SU-DHL-6 (cell line): ENCODE measurements around the gene ING4.

Experiments
- H2AFZ ChIP-seq: fragments of 200-600 bp; sonication (generic); 2 replicates; pipeline ENCODE4 v1.6.1; 2014; ENCODE audit warnings: low read depth, mild to moderate bottlenecking, moderate library complexity, mixed read lengths, antibody characterized with exemption, low read length; ENCODE audit not compliant: severe bottlenecking
- H3F3A ChIP-seq: fragments of 200-600 bp; shearing (Covaris generic); 2 replicates; pipeline ENCODE4 v1.6.0; 2016; ENCODE audit warnings: antibody characterized with exemption, mild to moderate bottlenecking; ENCODE audit not compliant: insufficient read depth
- H3K27ac ChIP-seq: fragments of 200-600 bp; sonication (generic); 2 replicates; pipeline ENCODE4 v1.5.1; 2016; ENCODE audit warnings: low read depth, mild to moderate bottlenecking, low read length, moderate library complexity, mixed read lengths
- H3K27me3 ChIP-seq: fragments of 200-600 bp; sonication (generic), shearing (Covaris generic); 2 replicates; pipeline ENCODE4 v1.6.0; 2014; ENCODE audit warnings: mild to moderate bottlenecking, low read length
- H3K36me3 ChIP-seq: fragments of 200-600 bp; sonication (generic); 2 replicates; pipeline ENCODE4 v1.6.1; 2014; ENCODE audit warnings: mild to moderate bottlenecking, low read length, mixed read lengths
- H3K4me2 ChIP-seq: fragments of 300-600, 200-600 bp; shearing (Covaris generic), sonication (generic); 2 replicates; pipeline ENCODE4 v1.6.0; 2014; ENCODE audit warnings: low read length, low read depth, mild to moderate bottlenecking; ENCODE audit not compliant: poor library complexity, severe bottlenecking
- H3K4me3 ChIP-seq: fragments of 200-600 bp; sonication (generic); 2 replicates; pipeline ENCODE4 v1.5.1; 2014; ENCODE audit warnings: antibody characterized with exemption, low read length, mild to moderate bottlenecking, mixed read lengths; ENCODE audit not compliant: insufficient read depth, poor library complexity, severe bottlenecking
- H3K79me2 ChIP-seq: fragments of 200-600 bp; sonication (generic); 2 replicates; pipeline ENCODE4 v1.6.1; 2014; ENCODE audit warnings: mild to moderate bottlenecking, low read length, moderate library complexity; ENCODE audit not compliant: insufficient read depth
- H3K9ac ChIP-seq: fragments of 200-600 bp; sonication (generic); 2 replicates; pipeline ENCODE4 v1.7.0; 2014; ENCODE audit warnings: mild to moderate bottlenecking, low read length
- H3K9me2 ChIP-seq: fragments of 200-600 bp; sonication (generic); replicated peaks from 2 replicates; pipeline ENCODE4 v1.6.1; 2014; ENCODE audit warnings: low read length; ENCODE audit not compliant: insufficient read depth
- H3K9me3 ChIP-seq: fragments of 200-600 bp; sonication (generic); 2 replicates; pipeline ENCODE4 v1.6.1; 2014; ENCODE audit warnings: low read length, mixed read lengths; ENCODE audit not compliant: insufficient read depth
- H4K20me1 ChIP-seq: fragments of 200-600 bp; sonication (generic); 2 replicates; pipeline ENCODE4 v1.6.1; 2014; ENCODE audit warnings: low read depth, mild to moderate bottlenecking, antibody characterized with exemption, low read length, moderate library complexity, mixed read lengths
- EZH2phosphoT487 ChIP-seq: fragments of 200-600 bp; sonication (generic), shearing (Covaris generic); conservative IDR thresholded peaks from 2 replicates; pipeline ENCODE4 v1.6.1; 2018; ENCODE audit warnings: mild to moderate bottlenecking, antibody characterized with exemption, low read length, moderate library complexity, mixed read lengths
- TF ChIP-seq, protein P1 (sequence below): fragments of 200-600 bp; sonication (generic); IDR thresholded peaks from one replicate; pipeline ENCODE4 v1.5.1; 2017; ENCODE audit warnings: antibody characterized with exemption, mild to moderate bottlenecking, low read length, moderate library complexity; ENCODE audit not compliant: insufficient read depth, poor library complexity, severe bottlenecking

The ING4 gene

DNA sequence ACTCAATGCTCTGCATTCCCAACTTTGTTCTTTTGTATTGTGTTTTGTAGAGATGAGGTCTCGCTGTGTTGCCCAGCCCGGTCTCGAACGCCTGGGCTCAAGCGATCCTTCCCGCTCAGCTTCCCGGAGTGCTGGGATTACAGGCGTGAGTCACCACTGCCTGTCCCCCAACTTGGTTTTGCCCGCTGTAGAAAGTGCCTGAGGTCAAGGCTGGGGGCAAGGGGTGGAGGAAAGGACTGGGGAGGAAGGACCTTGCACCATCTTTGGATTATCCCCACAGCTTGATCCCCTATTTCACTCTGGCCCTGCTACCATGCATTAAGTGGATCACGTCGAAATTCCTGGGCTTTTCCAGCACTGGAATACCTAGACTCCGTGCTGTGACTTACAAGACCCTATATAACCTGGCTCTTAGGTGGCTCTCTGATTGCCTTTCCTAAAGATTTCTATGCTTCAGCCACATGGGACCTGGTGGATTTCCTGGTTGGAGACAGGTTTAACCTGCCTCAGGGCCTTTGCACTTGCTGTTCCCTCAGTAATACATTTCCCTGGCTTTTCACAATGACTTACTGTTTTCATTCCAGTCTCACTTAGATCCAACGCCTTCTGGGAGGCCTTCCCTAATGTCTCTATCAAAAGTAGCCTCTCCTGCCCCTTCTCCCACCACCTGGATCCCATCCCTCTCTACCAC lies 38.3 kb upstream of the ING4 start:
- Histone ChIP-seq H3K36me3 (no peaks in the 10 kb centered on the region), H3K27me3 (no peaks in the 10 kb centered on the region), H3K79me2 (no peaks in the 10 kb centered on the region), H2AFZ (no peak overlapping the region), H3F3A (no peaks in the 10 kb centered on the region), H3K9ac (no peak overlapping the region), H3K9me3 (no peaks in the 10 kb centered on the region), H3K4me3 (no peak overlapping the region), H3K9me2 (no peaks in the 10 kb centered on the region), H4K20me1 (no peaks in the 10 kb centered on the region), H3K27ac (no peak overlapping the region), H3K4me2 (no peak overlapping the region)
- TF ChIP-seq, protein P1, sequence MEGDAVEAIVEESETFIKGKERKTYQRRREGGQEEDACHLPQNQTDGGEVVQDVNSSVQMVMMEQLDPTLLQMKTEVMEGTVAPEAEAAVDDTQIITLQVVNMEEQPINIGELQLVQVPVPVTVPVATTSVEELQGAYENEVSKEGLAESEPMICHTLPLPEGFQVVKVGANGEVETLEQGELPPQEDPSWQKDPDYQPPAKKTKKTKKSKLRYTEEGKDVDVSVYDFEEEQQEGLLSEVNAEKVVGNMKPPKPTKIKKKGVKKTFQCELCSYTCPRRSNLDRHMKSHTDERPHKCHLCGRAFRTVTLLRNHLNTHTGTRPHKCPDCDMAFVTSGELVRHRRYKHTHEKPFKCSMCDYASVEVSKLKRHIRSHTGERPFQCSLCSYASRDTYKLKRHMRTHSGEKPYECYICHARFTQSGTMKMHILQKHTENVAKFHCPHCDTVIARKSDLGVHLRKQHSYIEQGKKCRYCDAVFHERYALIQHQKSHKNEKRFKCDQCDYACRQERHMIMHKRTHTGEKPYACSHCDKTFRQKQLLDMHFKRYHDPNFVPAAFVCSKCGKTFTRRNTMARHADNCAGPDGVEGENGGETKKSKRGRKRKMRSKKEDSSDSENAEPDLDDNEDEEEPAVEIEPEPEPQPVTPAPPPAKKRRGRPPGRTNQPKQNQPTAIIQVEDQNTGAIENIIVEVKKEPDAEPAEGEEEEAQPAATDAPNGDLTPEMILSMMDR, result no peak
- no peak for TF ChIP-seq EZH2phosphoT487

DNA sequence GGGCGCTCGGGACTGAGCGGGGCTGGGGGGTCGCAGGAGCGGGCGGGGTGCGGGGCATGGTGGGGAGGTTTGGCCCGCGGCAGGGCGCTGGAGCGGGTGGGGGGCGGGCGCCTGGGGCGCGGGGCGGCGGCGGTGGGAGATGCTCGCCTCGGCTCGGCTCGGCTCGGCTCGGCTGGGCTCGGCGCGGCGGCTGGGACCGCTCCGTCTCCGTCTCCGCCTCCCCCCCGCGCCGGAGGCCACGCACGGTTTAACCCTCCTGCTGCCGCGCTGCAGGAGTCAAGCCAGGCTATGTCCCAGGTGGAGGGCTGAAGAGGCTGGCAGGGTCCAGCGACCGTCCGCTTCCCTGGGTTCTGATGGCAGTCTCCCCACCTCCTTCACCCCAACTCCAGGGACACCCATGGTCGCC lies 37.7 kb upstream of the ING4 start, which contains the start of gene PIANP:
Gene PIANP, minus strand, starts transcription at position 170 of the 406 bp plus-strand sequence. CDS start 2,754 bp downstream, outside the sequence.
- H4K20me1 ChIP-seq, result no peaks in the 10 kb centered on the region
- H3K9me3 ChIP-seq, result no peaks in the 10 kb centered on the region
- H3K9ac ChIP-seq, result no peak within 1 kb of the TSS
- no peak within 1 kb of the TSS for H2AFZ ChIP-seq
- H3K4me3 ChIP-seq, result no peak within 1 kb of the TSS
- no peaks in the 10 kb centered on the region for H3K79me2 ChIP-seq
- no peak within 1 kb of the TSS for H3K4me2 ChIP-seq
- no peak within 1 kb of the TSS for H3K27ac ChIP-seq
- H3F3A ChIP-seq, result no peaks in the 10 kb centered on the region
- TF ChIP-seq EZH2phosphoT487, result no peak
- TF ChIP-seq, protein P1, result no peak
- no peaks in the 10 kb centered on the region for H3K36me3 ChIP-seq
- no peaks in the 10 kb centered on the region for H3K27me3 ChIP-seq
- no peaks in the 10 kb centered on the region for H3K9me2 ChIP-seq

- Histone ChIP-seq H2AFZ (no peak overlapping the region), H4K20me1 (no peaks in the 10 kb centered on the region), H3K4me3 (no peak overlapping the region), H3K79me2 (no peaks in the 10 kb centered on the region), H3K9ac (no peak overlapping the region), H3K27me3 (no peaks in the 10 kb centered on the region), H3K9me2 (no peaks in the 10 kb centered on the region), H3K4me2 (no peak overlapping the region), H3K36me3 (no peaks in the 10 kb centered on the region), H3K9me3 (no peaks in the 10 kb centered on the region), H3F3A (no peaks in the 10 kb centered on the region), H3K27ac (no peak overlapping the region)
- TF ChIP-seq EZH2phosphoT487, result no peak
- TF ChIP-seq, protein P1, result no peak
These were observed 37.2 kb upstream of the ING4 start for GRCh38 chr12:6699989-6700645.
